ENCODE measurements around the gene RPS6KL1.

The RPS6KL1 gene

DNA sequence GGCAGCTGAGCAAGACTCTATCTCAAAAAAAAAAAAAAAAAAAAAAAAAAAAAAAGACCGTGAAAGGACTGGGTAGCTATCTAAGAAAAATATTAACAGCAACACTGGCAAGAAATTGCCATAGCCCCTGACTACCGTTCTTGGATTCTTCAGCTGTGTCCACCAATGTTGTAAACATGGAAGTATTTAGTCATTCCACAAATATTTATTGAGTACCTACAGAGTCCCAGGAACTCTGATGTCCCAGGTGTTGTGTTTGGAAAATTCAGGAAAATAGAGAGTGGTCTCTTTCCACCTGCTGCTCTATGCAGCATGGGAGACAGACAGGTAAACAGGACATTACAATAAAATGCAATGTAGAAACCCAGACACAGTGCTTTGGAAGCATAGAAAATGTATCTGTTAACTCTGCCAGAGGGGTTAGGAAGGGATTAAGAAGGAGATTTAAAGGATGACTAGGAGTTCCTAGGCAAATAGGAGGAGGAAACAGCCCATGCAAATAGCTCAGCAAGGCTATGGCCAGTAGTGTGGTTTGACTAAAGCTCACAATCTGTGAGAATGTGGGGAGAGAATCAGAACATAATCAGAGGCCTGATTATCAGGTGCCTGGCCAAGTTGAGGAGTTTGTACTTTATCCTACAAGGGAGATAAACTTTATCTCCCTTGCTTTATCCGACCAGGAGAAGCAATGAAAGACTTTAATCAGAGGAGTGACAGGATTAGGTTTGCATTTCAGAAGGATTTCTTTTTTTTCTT, 43.5 kb downstream of the RPS6KL1 start:
- no peaks in the 10 kb centered on the region for H3K4me1 ChIP-seq (ENCODE audit: low read length)
- no peaks in the 10 kb centered on the region; the same call in 1 of the 2 replicates for H4K20me1 ChIP-seq (ENCODE audit: insufficient read depth, low read length)
- no peak overlapping the region for H2AFZ ChIP-seq (ENCODE audit: low read length)
- no peak overlapping the region for H3K27ac ChIP-seq (ENCODE audit: low read length)
- H3K9me3 ChIP-seq (replicated peaks; ENCODE audit: insufficient read depth, low read length): no peaks in the 10 kb centered on the region
- DNase-seq: no peak
- H3K27me3 ChIP-seq (replicated peaks; ENCODE audit: insufficient read depth, low read length): no peaks in the 10 kb centered on the region
- peaks cover 25% of the 10 kb centered on the region for H3K79me2 ChIP-seq (ENCODE audit: low read length)
- TF ChIP-seq, protein P1, sequence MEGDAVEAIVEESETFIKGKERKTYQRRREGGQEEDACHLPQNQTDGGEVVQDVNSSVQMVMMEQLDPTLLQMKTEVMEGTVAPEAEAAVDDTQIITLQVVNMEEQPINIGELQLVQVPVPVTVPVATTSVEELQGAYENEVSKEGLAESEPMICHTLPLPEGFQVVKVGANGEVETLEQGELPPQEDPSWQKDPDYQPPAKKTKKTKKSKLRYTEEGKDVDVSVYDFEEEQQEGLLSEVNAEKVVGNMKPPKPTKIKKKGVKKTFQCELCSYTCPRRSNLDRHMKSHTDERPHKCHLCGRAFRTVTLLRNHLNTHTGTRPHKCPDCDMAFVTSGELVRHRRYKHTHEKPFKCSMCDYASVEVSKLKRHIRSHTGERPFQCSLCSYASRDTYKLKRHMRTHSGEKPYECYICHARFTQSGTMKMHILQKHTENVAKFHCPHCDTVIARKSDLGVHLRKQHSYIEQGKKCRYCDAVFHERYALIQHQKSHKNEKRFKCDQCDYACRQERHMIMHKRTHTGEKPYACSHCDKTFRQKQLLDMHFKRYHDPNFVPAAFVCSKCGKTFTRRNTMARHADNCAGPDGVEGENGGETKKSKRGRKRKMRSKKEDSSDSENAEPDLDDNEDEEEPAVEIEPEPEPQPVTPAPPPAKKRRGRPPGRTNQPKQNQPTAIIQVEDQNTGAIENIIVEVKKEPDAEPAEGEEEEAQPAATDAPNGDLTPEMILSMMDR (IDR thresholded peaks at IDR 0.05; ENCODE audit: low read length): no peak
- TF ChIP-seq EZH2phosphoT487 (IDR thresholded peaks at IDR 0.05; ENCODE audit: low read length): no peak
- TF ChIP-seq EZH2 (optimal IDR thresholded peaks at IDR 0.05; ENCODE audit: low read depth, low read length): no peak
- H3K4me2 ChIP-seq (ENCODE audit: low read depth, low read length): no peak overlapping the region
- H3K36me3 ChIP-seq (replicated peaks; ENCODE audit: insufficient read depth, low read length): no peaks in the 10 kb centered on the region
- H3K4me3 ChIP-seq (ENCODE audit: low read length): no peak overlapping the region
- H3K9ac ChIP-seq (ENCODE audit: low read length): no peak overlapping the region
- H3F3A ChIP-seq (ENCODE audit: insufficient read depth, low read length): no peaks in the 10 kb centered on the region
- H3K9me2 ChIP-seq (replicated peaks; ENCODE audit: insufficient read depth, low read length): no peaks in the 10 kb centered on the region

DNA sequence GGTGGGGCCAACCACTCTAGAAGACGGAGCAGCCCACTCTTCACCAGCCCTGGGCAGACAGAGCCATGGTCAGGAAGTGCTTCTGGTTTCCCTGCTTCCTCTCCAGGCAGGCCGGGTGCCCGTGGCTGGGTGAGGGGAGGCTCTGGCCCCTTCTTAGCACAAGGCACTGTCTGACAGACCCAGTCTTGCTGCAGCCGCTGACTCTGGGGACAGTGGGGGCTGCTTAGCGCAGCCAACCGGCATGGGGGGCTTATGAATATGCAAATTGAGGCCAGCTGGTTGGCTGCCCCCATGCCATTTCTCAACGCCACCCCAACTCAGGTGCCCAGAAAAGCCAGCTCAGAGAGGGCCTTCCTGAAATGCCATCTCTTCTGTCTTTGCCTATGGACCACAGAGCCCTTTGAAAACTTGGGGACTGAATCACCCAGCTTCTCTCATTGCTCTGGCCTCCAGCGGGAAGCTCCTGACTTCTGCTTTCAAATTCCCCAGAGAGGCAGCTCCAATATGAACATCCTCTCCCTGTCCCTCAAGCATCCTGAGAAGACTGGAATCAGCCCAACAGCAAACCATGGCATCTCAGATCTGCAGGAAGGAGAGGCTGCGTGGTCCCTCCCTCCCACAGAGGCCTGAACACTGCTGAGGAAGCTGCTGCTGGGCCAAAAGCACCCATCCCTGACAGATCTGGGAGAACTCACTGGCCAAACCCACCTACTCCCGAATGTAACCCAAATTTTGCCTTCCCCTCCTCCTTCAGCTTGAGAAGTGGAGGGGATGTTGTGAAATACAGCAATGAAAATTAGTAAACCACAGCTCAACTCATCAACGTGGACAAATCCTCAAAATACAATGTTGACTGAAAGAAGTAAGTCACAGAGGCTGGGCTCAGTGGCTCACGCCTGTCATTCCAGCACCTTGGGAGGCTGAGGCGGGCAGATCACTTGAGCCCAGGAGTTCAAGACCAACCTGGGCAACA, 46.8 kb downstream of the RPS6KL1 start, which contains the start of gene PROX2:
Gene PROX2 (minus strand): TSS at position 205 of the 973 bp plus-strand sequence. CDS start 12,311 bp downstream, outside the sequence.
- Histone ChIP-seq H3K27me3 (replicated peaks; ENCODE audit: insufficient read depth, low read length) (no peaks in the 10 kb centered on the region), H3K79me2 (ENCODE audit: low read length) (no peaks in the 10 kb centered on the region), H3K27ac (ENCODE audit: low read length) (no peak within 1 kb of the TSS), H3K36me3 (replicated peaks; ENCODE audit: insufficient read depth, low read length) (no peaks in the 10 kb centered on the region), H3K4me2 (ENCODE audit: low read depth, low read length) (no peak within 1 kb of the TSS), H3K9ac (ENCODE audit: low read length) (no peak within 1 kb of the TSS), H3K4me3 (ENCODE audit: low read length) (no peak within 1 kb of the TSS), H3K9me2 (replicated peaks; ENCODE audit: insufficient read depth, low read length) (no peaks in the 10 kb centered on the region), H4K20me1 (ENCODE audit: insufficient read depth, low read length) (no peaks in the 10 kb centered on the region), H3K4me1 (ENCODE audit: low read length) (no peaks in the 10 kb centered on the region), H2AFZ (ENCODE audit: low read length) (no peak within 1 kb of the TSS), H3F3A (ENCODE audit: insufficient read depth, low read length) (no peaks in the 10 kb centered on the region), H3K9me3 (replicated peaks; ENCODE audit: insufficient read depth, low read length) (no peaks in the 10 kb centered on the region)
- TF ChIP-seq EZH2phosphoT487 (IDR thresholded peaks at IDR 0.05; ENCODE audit: low read length) (no peak), EZH2 (optimal IDR thresholded peaks at IDR 0.05; ENCODE audit: low read depth, low read length) (no peak)
- TF ChIP-seq, protein P1 (IDR thresholded peaks at IDR 0.05; ENCODE audit: low read length): no peak
- DNase-seq: no peak

DNA sequence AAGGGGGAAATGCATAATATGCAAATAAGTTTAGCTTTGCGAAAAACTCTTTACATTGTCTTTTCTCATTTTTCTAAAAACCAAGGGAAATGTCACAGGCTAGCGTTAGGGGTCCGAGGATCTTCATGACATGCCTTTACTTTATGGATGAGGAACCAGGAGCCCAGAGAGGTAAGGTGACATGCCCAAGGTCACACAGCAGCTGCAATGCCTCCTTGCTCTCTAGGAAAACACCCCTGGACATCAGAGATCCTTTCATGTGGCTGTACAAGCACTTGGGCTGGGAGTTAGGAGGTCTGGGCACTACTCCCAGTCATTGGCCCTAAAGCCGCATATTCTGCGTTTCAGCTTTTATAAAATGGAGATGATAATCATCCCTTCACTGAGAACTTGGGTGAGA, 47.9 kb downstream of the RPS6KL1 start:
- Histone ChIP-seq H3K4me3 (ENCODE audit: low read length) (no peak overlapping the region), H3K9ac (ENCODE audit: low read length) (no peak overlapping the region), H3K79me2 (ENCODE audit: low read length) (no peaks in the 10 kb centered on the region), H4K20me1 (ENCODE audit: insufficient read depth, low read length) (no peaks in the 10 kb centered on the region), H2AFZ (ENCODE audit: low read length) (no peak overlapping the region), H3K9me2 (replicated peaks; ENCODE audit: insufficient read depth, low read length) (no peaks in the 10 kb centered on the region), H3K27me3 (replicated peaks; ENCODE audit: insufficient read depth, low read length) (no peaks in the 10 kb centered on the region), H3K27ac (ENCODE audit: low read length) (no peak overlapping the region), H3K4me2 (ENCODE audit: low read depth, low read length) (no peak overlapping the region), H3F3A (ENCODE audit: insufficient read depth, low read length) (no peaks in the 10 kb centered on the region), H3K4me1 (ENCODE audit: low read length) (no peaks in the 10 kb centered on the region), H3K36me3 (replicated peaks; ENCODE audit: insufficient read depth, low read length) (no peaks in the 10 kb centered on the region), H3K9me3 (replicated peaks; ENCODE audit: insufficient read depth, low read length) (no peaks in the 10 kb centered on the region)
- TF ChIP-seq, protein P1 (IDR thresholded peaks at IDR 0.05; ENCODE audit: low read length): no peak
- TF ChIP-seq EZH2 (optimal IDR thresholded peaks at IDR 0.05; ENCODE audit: low read depth, low read length): no peak
- TF ChIP-seq EZH2phosphoT487 (IDR thresholded peaks at IDR 0.05; ENCODE audit: low read length): no peak
- no peak for DNase-seq
